Transverse colon (tissue), 3 donors: ENCODE data around the gene KLHDC3.

ENCODE experiments used
- EP300 ChIP-seq: sonication (generic); formaldehyde crosslinking; IDR thresholded peaks from one replicate; pipeline ENCODE4 v1.6.1; 2017; ENCODE audit warnings: antibody characterized with exemption, low read depth
- POLR2A ChIP-seq: fragments of 450-650 bp; IDR thresholded peaks from one replicate; pipeline ENCODE4 v1.6.1; 2016; ENCODE audit warnings: antibody characterized with exemption, mild to moderate bottlenecking, moderate library complexity
- TF ChIP-seq, protein P1 (sequence below), 5 experiments: fragments of 200-600 bp in 3 of 5; fragments of 450-650 bp in 2 of 5; sonication (generic) in 3 of 5; IDR thresholded peaks; 1 replicate in 2 of 5; 2 replicates in 3 of 5; pipeline ENCODE4 v1.5.1; 2016 to 2017; ENCODE audit warnings: antibody characterized with exemption in 5 of 5, inconsistent platforms in 3 of 5, mild to moderate bottlenecking in 2 of 5, moderate library complexity in 1 of 5

GRCh38 chr6:43036712-43037111 lies 22.7 kb downstream of the KLHDC3 start:
- no peak for TF ChIP-seq POLR2A
- TF ChIP-seq, protein P1, sequence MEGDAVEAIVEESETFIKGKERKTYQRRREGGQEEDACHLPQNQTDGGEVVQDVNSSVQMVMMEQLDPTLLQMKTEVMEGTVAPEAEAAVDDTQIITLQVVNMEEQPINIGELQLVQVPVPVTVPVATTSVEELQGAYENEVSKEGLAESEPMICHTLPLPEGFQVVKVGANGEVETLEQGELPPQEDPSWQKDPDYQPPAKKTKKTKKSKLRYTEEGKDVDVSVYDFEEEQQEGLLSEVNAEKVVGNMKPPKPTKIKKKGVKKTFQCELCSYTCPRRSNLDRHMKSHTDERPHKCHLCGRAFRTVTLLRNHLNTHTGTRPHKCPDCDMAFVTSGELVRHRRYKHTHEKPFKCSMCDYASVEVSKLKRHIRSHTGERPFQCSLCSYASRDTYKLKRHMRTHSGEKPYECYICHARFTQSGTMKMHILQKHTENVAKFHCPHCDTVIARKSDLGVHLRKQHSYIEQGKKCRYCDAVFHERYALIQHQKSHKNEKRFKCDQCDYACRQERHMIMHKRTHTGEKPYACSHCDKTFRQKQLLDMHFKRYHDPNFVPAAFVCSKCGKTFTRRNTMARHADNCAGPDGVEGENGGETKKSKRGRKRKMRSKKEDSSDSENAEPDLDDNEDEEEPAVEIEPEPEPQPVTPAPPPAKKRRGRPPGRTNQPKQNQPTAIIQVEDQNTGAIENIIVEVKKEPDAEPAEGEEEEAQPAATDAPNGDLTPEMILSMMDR (IDR thresholded peaks at IDR 0.05), result no peak
- no peak for TF ChIP-seq EP300
